Activated CD8-positive, alpha-beta memory T cell treated with anti-CD3 and anti-CD28 coated beads, Interleukin-2, amount 50 U/mL, for 1 hour (primary cell): Measurements from ENCODE around the gene C3orf18.

ENCODE experiments used
- DNase-seq: peaks from one replicate; pipeline ENCODE4 v3.0.0-alpha.2; 2020; ENCODE audit errors: extremely low read depth

C3orf18 gene

GRCh38 chr3:50567386-50568167, at the start of gene C3orf18:
TSS of gene C3orf18 (minus strand) at chr3:50567747. CDS start at chr3:50565699, 2,048 bp downstream.
- DNase-seq = peak; percentile 66

GRCh38 chr3:50616770-50617095, 49.2 kb upstream of the C3orf18 start:
- DNase-seq = peak; percentile 78

- peak; percentile 51 for DNase-seq
Observed at GRCh38 chr3:50616003-50616769, 48.6 kb upstream of the C3orf18 start.

- DNase-seq = no peak
Observed at GRCh38 chr3:50615190-50615589, 47.6 kb upstream of the C3orf18 start.

GRCh38 chr3:50612970-50613846, 45.7 kb upstream of the C3orf18 start:
- DNase-seq = no peak

GRCh38 chr3:50612234-50612882, 44.8 kb upstream of the C3orf18 start:
- no peak for DNase-seq

GRCh38 chr3:50611464-50612233, 44.1 kb upstream of the C3orf18 start, which contains the start of gene CISH:
TSS of gene CISH (minus strand) at chr3:50611774. CDS start at chr3:50611650, 124 bp downstream.
- peak; percentile 80 for DNase-seq

GRCh38 chr3:50610992-50611463, 43.5 kb upstream of the C3orf18 start:
- no peak for DNase-seq

GRCh38 chr3:50610181-50610971, 42.8 kb upstream of the C3orf18 start:
- DNase-seq = no peak

- no peak for DNase-seq
Observed at GRCh38 chr3:50609763-50610085, 42.2 kb upstream of the C3orf18 start.

- no peak for DNase-seq
Observed at GRCh38 chr3:50609071-50609762, 41.7 kb upstream of the C3orf18 start.

- DNase-seq = no peak
Observed at GRCh38 chr3:50608278-50608677, 40.7 kb upstream of the C3orf18 start.

GRCh38 chr3:50607271-50608091, 39.9 kb upstream of the C3orf18 start:
- no peak for DNase-seq

- DNase-seq = no peak
Observed at GRCh38 chr3:50606596-50606995, 39.0 kb upstream of the C3orf18 start.

- no peak for DNase-seq
Observed at GRCh38 chr3:50605901-50606326, 38.4 kb upstream of the C3orf18 start.

GRCh38 chr3:50604628-50605588, 37.4 kb upstream of the C3orf18 start:
- DNase-seq = no peak

GRCh38 chr3:50604110-50604621, 36.6 kb upstream of the C3orf18 start:
- no peak for DNase-seq
